ENCODE data around the gene TARDBP. TPM values are rescaled to one million over a fixed set of nuclear protein-coding genes. Genes with fewer than 3 reads are reported as not detected.

TARDBP gene
- total RNA-seq, 1 experiment from 2014 or later, result 196 TPM

DNA sequence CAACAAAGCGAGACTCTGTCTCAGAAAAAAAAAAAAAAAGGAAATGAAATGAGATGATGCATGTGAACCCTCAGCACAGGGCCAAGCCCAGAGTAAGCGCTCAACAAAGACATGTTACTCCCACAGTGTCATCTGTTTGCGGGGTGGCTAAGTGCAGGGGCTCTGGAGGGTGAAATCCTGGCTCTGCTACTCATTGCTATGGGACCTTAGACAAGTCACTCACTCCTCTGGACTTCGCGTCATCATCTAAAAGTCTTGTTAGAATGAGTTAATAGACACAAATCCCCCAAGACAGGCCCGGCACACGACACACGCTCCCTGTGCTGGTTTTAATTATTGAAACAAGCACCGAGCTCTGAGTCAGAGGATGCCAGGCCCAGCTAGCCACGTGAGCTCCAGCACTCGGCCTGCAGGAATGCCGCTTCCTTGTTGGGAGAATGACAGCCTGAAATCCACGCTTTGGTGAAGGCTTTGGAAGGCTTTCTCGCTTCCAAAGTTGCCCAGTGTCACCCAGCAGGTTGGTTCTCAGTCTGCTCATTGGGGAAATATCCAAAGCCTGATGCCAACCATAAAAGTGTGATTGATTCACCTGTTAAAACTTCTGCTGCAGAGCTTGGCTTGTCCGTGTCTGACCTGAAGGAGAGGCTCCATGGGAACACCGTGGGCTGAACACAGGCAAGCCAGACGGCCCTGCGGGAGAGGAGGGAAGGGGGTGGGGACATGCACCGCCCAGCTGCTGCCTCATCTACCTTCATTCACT is 36.7 kb upstream of the TARDBP start:
- no TSS peak for BruUV-seq (replicated peaks)
- no peaks in the 10 kb centered on the region for H3K4me1 ChIP-seq (ENCODE audit: control insufficient read depth, insufficient read depth, low read length)

GRCh38 chr1:10978719-10979118 is 33.7 kb upstream of the TARDBP start:
- DNase-seq (ENCODE audit: low read depth, low spot score) (no peak), ATAC-seq (no peak)
- Histone ChIP-seq H3K36me3 (ENCODE audit: control insufficient read depth, insufficient read depth, low read length) (no peaks in the 10 kb centered on the region), H3K27me3 (ENCODE audit: control insufficient read depth, insufficient read depth, low read length) (no peaks in the 10 kb centered on the region), H3K4me3 (ENCODE audit: low read depth in 2 of 2, low read length in 2 of 2) (no peak overlapping the region), H3K9me3 (ENCODE audit: control insufficient read depth, insufficient read depth, low read depth, low read length) (no peaks in the 10 kb centered on the region), H3K4me1 (ENCODE audit: control insufficient read depth, insufficient read depth, low read length) (no peaks in the 10 kb centered on the region), H3K27ac (ENCODE audit: low read length) (no peak overlapping the region)
- TF ChIP-seq SIN3A (IDR thresholded peaks at IDR 0.05; ENCODE audit: borderline replicate concordance, insufficient read depth, low read depth, low read length) (no peak), POLR2AphosphoS5 (IDR thresholded peaks at IDR 0.05; ENCODE audit: low read depth, low read length) (no peak)
- TF ChIP-seq, protein P1, sequence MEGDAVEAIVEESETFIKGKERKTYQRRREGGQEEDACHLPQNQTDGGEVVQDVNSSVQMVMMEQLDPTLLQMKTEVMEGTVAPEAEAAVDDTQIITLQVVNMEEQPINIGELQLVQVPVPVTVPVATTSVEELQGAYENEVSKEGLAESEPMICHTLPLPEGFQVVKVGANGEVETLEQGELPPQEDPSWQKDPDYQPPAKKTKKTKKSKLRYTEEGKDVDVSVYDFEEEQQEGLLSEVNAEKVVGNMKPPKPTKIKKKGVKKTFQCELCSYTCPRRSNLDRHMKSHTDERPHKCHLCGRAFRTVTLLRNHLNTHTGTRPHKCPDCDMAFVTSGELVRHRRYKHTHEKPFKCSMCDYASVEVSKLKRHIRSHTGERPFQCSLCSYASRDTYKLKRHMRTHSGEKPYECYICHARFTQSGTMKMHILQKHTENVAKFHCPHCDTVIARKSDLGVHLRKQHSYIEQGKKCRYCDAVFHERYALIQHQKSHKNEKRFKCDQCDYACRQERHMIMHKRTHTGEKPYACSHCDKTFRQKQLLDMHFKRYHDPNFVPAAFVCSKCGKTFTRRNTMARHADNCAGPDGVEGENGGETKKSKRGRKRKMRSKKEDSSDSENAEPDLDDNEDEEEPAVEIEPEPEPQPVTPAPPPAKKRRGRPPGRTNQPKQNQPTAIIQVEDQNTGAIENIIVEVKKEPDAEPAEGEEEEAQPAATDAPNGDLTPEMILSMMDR (IDR thresholded peaks at IDR 0.05), result no peak
- ChIA-PET POLR2A (no interaction called here), CTCF (no interaction called here)
- in situ Hi-C loops (cut with HindIII; ENCODE audit: low pct_unique_long_range_greater_than_20kb, low sequenced_read_pairs) (no loop called here), intact Hi-C loops (cut with micrococcal nuclease; ENCODE audit: unreplicated experiment) (no loop called here)
- BruUV-seq (replicated peaks), result no TSS peak

More for the DNA sequence above, 36.7 kb upstream of the TARDBP start:
- Histone ChIP-seq H3K36me3 (ENCODE audit: control insufficient read depth, insufficient read depth, low read length) (no peaks in the 10 kb centered on the region), H3K27me3 (ENCODE audit: control insufficient read depth, insufficient read depth, low read length) (no peaks in the 10 kb centered on the region), H3K4me3 (ENCODE audit: low read depth in 2 of 2, low read length in 2 of 2) (no peak overlapping the region), H3K27ac (ENCODE audit: low read length) (no peak overlapping the region), H3K9me3 (ENCODE audit: control insufficient read depth, insufficient read depth, low read depth, low read length) (no peaks in the 10 kb centered on the region)
- ChIA-PET POLR2A (interaction anchor here (0.7 kb wide), 2 partner anchors 338 to 455 kb away, joined by 6 to 13 read pairs; no protein-coding TSS in a partner anchor), CTCF (no interaction called here)
- ATAC-seq, result peak; percentile 64
- no peak for TF ChIP-seq POLR2AphosphoS5 (IDR thresholded peaks at IDR 0.05; ENCODE audit: low read depth, low read length)
- TF ChIP-seq, protein P2, sequence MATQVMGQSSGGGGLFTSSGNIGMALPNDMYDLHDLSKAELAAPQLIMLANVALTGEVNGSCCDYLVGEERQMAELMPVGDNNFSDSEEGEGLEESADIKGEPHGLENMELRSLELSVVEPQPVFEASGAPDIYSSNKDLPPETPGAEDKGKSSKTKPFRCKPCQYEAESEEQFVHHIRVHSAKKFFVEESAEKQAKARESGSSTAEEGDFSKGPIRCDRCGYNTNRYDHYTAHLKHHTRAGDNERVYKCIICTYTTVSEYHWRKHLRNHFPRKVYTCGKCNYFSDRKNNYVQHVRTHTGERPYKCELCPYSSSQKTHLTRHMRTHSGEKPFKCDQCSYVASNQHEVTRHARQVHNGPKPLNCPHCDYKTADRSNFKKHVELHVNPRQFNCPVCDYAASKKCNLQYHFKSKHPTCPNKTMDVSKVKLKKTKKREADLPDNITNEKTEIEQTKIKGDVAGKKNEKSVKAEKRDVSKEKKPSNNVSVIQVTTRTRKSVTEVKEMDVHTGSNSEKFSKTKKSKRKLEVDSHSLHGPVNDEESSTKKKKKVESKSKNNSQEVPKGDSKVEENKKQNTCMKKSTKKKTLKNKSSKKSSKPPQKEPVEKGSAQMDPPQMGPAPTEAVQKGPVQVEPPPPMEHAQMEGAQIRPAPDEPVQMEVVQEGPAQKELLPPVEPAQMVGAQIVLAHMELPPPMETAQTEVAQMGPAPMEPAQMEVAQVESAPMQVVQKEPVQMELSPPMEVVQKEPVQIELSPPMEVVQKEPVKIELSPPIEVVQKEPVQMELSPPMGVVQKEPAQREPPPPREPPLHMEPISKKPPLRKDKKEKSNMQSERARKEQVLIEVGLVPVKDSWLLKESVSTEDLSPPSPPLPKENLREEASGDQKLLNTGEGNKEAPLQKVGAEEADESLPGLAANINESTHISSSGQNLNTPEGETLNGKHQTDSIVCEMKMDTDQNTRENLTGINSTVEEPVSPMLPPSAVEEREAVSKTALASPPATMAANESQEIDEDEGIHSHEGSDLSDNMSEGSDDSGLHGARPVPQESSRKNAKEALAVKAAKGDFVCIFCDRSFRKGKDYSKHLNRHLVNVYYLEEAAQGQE (IDR thresholded peaks at IDR 0.05; ENCODE audit: insufficient read depth in 1 of 2, low read depth in 2 of 2, low read length in 1 of 2), result no peak
- TF ChIP-seq TCF7L2 (IDR thresholded peaks at IDR 0.05; ENCODE audit: low read depth, low read length), result no peak
- TF ChIP-seq SIN3A (IDR thresholded peaks at IDR 0.05; ENCODE audit: borderline replicate concordance, insufficient read depth, low read depth, low read length), result no peak
- TF ChIP-seq, protein P1 (IDR thresholded peaks at IDR 0.05), result no peak
- intact Hi-C loops (cut with micrococcal nuclease; ENCODE audit: unreplicated experiment), result no loop called here
- peak; percentile 33 for DNase-seq (ENCODE audit: low read depth, low spot score)
- in situ Hi-C loops (cut with HindIII; ENCODE audit: low pct_unique_long_range_greater_than_20kb, low sequenced_read_pairs), result no loop called here

All from Panc1 (cell line).